ENCODE data around the gene KCTD11. TPM values are rescaled to one million over a fixed set of nuclear protein-coding genes. Genes with fewer than 3 reads are reported as not detected.
"Not testable (repeated sequence)": the region's sequence is repeated elsewhere in the genome, so short reads cannot be mapped to it uniquely, and the experiment has no call there.

The KCTD11 gene
- total RNA-seq, 4 donors from 2014 or later = 8.8 to 16.9 (median 10.3) TPM

DNA sequence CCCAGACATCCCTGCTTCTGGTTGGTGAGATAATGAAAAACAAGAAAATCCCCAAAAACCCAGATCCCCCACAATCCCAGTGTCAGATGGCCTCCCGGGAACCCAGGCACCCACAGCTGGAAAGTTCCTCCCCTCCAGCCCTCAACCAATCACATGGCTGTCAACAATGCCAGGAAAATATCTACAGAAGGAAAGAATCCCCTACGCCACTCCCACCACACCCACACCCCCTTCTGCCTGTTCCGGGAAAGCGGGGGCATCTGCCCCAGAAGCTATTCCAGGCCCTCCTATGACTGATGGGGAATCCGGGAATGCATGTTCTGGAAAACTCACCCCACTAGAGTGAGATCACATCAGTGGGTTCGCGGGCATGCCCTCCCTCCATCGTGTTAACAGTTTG lies 4.8 kb downstream of the KCTD11 start:
- peak overlapping the region in 1 of 2 donors; percentile 24 for H3K4me3 ChIP-seq
- H3K36me3 ChIP-seq = no peaks in the 10 kb centered on the region
- no peak for ATAC-seq
- no peaks in the 10 kb centered on the region for H3K27me3 ChIP-seq
- peak; percentile 48 for TF ChIP-seq POLR2AphosphoS5 (IDR thresholded peaks at IDR 0.05)
- TF ChIP-seq, protein P1, sequence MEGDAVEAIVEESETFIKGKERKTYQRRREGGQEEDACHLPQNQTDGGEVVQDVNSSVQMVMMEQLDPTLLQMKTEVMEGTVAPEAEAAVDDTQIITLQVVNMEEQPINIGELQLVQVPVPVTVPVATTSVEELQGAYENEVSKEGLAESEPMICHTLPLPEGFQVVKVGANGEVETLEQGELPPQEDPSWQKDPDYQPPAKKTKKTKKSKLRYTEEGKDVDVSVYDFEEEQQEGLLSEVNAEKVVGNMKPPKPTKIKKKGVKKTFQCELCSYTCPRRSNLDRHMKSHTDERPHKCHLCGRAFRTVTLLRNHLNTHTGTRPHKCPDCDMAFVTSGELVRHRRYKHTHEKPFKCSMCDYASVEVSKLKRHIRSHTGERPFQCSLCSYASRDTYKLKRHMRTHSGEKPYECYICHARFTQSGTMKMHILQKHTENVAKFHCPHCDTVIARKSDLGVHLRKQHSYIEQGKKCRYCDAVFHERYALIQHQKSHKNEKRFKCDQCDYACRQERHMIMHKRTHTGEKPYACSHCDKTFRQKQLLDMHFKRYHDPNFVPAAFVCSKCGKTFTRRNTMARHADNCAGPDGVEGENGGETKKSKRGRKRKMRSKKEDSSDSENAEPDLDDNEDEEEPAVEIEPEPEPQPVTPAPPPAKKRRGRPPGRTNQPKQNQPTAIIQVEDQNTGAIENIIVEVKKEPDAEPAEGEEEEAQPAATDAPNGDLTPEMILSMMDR (IDR thresholded peaks at IDR 0.05) = no peak
- peaks cover 0 to 43% (median 18%) of the 10 kb centered on the region in 3 donors for H3K4me1 ChIP-seq
- WGBS, 2 donors (ENCODE audit: low coverage in 1 of 2) = 40 to 52% methylated on average over 1 to 8 of the region's 8 CpGs
- peak overlapping the region in 3 of 4 donors; percentile 22 to 99 (median 65) for H3K27ac ChIP-seq
- H3K9me3 ChIP-seq = no peaks in the 10 kb centered on the region

DNA sequence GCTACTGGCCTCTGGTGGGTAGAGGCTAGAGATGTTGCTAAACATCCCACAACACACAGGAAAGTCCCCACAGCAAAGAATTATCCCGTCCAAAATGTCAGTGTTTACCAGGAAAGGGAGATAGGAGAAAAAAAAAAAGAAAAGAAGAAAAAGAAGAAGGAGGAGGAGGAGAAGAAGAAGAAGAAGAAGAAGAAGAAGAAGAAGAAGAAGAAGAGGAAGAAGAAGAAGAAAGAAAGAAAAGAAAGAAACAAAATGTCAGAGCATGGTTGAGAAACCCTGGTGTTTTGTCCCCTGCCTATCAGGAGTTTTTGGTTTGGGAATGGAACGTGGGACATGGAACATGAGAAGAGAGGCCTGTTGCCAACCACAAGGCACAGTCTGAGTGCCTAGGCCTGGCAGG lies 5.4 kb downstream of the KCTD11 start:
- WGBS, 2 donors (ENCODE audit: low coverage in 1 of 2) = 57 to 60% methylated on average over 1 to 2 of the region's 2 CpGs
- H3K36me3 ChIP-seq = no peaks in the 10 kb centered on the region
- H3K4me3 ChIP-seq = no peak overlapping the region
- no peak for TF ChIP-seq POLR2A (IDR thresholded peaks at IDR 0.05)
- TF ChIP-seq POLR2AphosphoS5 (IDR thresholded peaks at IDR 0.05) = no peak
- TF ChIP-seq EP300 (IDR thresholded peaks at IDR 0.05) = no peak
- TF ChIP-seq, protein P1 (IDR thresholded peaks at IDR 0.05) = no peak
- peak overlapping the region in 3 of 4 donors; percentile 22 to 99 (median 45) for H3K27ac ChIP-seq
- peaks cover 0 to 42% (median 18%) of the 10 kb centered on the region in 3 donors for H3K4me1 ChIP-seq
- ATAC-seq = no peak
- no peaks in the 10 kb centered on the region for H3K9me3 ChIP-seq
- no peaks in the 10 kb centered on the region for H3K27me3 ChIP-seq

DNA sequence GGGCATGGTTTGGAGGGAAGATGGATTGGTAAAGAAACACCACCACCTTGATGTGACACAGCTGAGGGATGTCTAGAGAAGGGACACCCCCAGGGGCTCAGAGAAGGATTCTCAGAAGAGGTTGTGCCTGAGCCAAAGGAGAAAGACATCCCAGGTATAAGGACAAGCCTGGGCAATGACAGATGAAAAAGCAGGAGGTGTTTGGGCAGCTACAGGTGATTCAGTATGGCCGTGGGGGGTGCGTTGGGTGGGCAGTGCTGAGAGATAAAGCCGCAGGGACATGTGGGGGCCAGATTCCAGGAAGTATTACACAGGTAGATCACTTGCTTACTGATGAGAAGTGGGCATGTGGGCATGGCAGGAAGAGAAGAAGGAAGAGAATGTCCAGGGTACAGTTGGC lies 9.9 kb downstream of the KCTD11 start:
- 60 to 80% methylated on average over 1 to 3 of the region's 3 CpGs for WGBS, 2 donors (ENCODE audit: low coverage in 1 of 2)
- H3K27me3 ChIP-seq = no peaks in the 10 kb centered on the region
- no peak for TF ChIP-seq EP300 (IDR thresholded peaks at IDR 0.05)
- TF ChIP-seq, protein P1 (IDR thresholded peaks at IDR 0.05) = no peak
- TF ChIP-seq POLR2A (IDR thresholded peaks at IDR 0.05) = no peak
- TF ChIP-seq POLR2AphosphoS5 (IDR thresholded peaks at IDR 0.05) = no peak
- no peak for ATAC-seq
- no peaks in the 10 kb centered on the region for H3K36me3 ChIP-seq
- H3K27ac ChIP-seq = no peak overlapping the region
- H3K4me1 ChIP-seq = no peaks in the 10 kb centered on the region
- no peaks in the 10 kb centered on the region for H3K9me3 ChIP-seq
- no peak overlapping the region for H3K4me3 ChIP-seq

DNA sequence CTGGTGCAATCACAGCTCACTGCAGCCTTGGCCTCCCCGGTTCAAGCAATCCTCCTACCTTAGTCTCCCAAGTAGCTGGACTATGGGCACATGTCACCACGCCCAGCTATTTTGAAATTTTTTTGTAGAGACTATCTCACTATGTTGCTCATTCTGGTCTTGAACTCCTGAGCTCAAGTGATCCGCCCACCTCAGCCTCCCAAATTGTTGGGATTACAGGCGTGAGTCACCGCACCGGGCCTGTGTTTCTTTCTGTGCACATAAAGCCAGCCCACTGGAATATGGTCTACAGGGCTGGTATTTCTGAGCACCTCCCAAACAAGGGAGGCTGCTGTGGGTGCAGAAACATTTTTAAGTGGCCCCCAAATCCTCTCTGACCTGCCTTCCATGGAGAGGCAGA lies 11.3 kb downstream of the KCTD11 start:
- no peak for ATAC-seq
- Histone ChIP-seq H3K27me3 (no peaks in the 10 kb centered on the region), H3K9me3 (no peaks in the 10 kb centered on the region), H3K36me3 (no peaks in the 10 kb centered on the region), H3K27ac (no peak overlapping the region), H3K4me1 (no peaks in the 10 kb centered on the region), H3K4me3 (no peak overlapping the region)
- no peak for TF ChIP-seq POLR2AphosphoS5 (IDR thresholded peaks at IDR 0.05)
- TF ChIP-seq, protein P1 (IDR thresholded peaks at IDR 0.05) = no peak
- no peak for TF ChIP-seq POLR2A (IDR thresholded peaks at IDR 0.05)
- TF ChIP-seq EP300 (IDR thresholded peaks at IDR 0.05) = no peak
- WGBS, 2 donors (ENCODE audit: low coverage in 1 of 2) = 81 to 91% methylated on average over 4 to 6 of the region's 6 CpGs

DNA sequence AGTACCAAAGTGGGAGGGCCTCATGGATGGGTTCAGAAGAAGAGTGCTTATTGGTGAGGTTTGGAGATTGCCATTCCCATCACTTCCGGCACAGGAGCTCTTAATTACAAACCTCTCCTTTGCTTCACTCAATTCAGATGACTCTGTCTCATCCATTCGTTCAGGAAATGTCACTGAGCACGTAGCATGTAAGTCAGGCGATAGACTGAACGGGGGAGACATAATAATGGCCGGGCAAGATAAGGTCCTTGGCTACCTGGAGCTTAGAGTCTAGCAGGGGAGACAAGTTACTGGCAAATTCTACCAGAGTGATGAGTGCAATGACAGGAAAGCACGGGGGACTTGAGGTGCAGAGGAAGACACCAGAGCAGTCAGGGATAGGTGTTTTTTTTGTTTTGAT lies 14.0 kb downstream of the KCTD11 start:
- H3K4me1 ChIP-seq, H3K36me3 ChIP-seq, ATAC-seq, H3K9me3 ChIP-seq, H3K27ac ChIP-seq, H3K4me3 ChIP-seq: not testable (repeated sequence)
- WGBS, 2 donors (ENCODE audit: low coverage in 1 of 2) = 87% methylated on average over 6 of the region's 7 CpGs; no CpG with 5 or more reads in 1 of the 2 donors
- H3K27me3 ChIP-seq = peaks cover 14% of the 10 kb centered on the region
